Progenitor cell of endocrine pancreas (in vitro differentiated cells): ENCODE measurements around the gene GNAS. TPM values are rescaled to one million over a fixed set of nuclear protein-coding genes. Genes with fewer than 3 reads are reported as not detected.
A peak's percentile ranks its signal among the peaks of the same experiment; 100 is the strongest.
"Not testable (repeated sequence)": the region's sequence is repeated elsewhere in the genome, so short reads cannot be mapped to it uniquely, and the experiment has no call there.

Source experiments
- DNase-seq: peaks from one replicate; pipeline ENCODE4 v3.0.0; 2021; ENCODE audit warnings: low spot score; ENCODE audit not compliant: unreplicated experiment
- H3K27ac Mint-ChIP-seq: 2 replicates; pipeline ENCODE4 v1.8.0; 2021; ENCODE audit warnings: mild to moderate bottlenecking, moderate library complexity, mixed read lengths
- H3K27me3 Mint-ChIP-seq: 2 replicates; pipeline ENCODE4 v1.8.0; 2021; ENCODE audit warnings: mixed read lengths
- H3K36me3 Mint-ChIP-seq: 2 replicates; pipeline ENCODE4 v1.8.0; 2022; ENCODE audit warnings: mixed read lengths; ENCODE audit not compliant: insufficient read depth
- H3K4me1 Mint-ChIP-seq: 2 replicates; pipeline ENCODE4 v1.8.0; 2021; ENCODE audit warnings: low read depth, mixed read lengths
- H3K4me3 Mint-ChIP-seq: 2 replicates; pipeline ENCODE4 v1.8.0; 2021; ENCODE audit warnings: low read depth, mild to moderate bottlenecking, moderate library complexity, mixed read lengths
- H3K9me3 Mint-ChIP-seq: 2 replicates; pipeline ENCODE4 v1.8.0; 2021; ENCODE audit warnings: low read depth, mixed read lengths
- CTCF ChIP-seq: fragments of 200-600 bp; sonication (generic); IDR thresholded peaks from one replicate; pipeline ENCODE4 v1.5.0; 2021; ENCODE audit warnings: antibody characterized with exemption, mild to moderate bottlenecking; ENCODE audit not compliant: unreplicated experiment
- total RNA-seq: library from RNA; stranded (reverse); gene quantifications from 2 replicates; pipeline ENCODE4 v1.2.1, GENCODE V29; 2021

GNAS gene
- total RNA-seq, 1 donor from 2014 or later, result 1,570 TPM

- Mint-ChIP-seq H3K27ac (no peak overlapping the region), H3K9me3 (peaks cover 3% of the 10 kb centered on the region), H3K4me1 (peaks cover 5% of the 10 kb centered on the region), H3K36me3 (no peaks in the 10 kb centered on the region), H3K27me3 (peaks cover 2% of the 10 kb centered on the region), H3K4me3 (no peak overlapping the region)
- no peak for TF ChIP-seq CTCF
- DNase-seq, result no peak
Observed at GRCh38 chr20:58938541-58938940, 86.0 kb downstream of the GNAS start.

DNA sequence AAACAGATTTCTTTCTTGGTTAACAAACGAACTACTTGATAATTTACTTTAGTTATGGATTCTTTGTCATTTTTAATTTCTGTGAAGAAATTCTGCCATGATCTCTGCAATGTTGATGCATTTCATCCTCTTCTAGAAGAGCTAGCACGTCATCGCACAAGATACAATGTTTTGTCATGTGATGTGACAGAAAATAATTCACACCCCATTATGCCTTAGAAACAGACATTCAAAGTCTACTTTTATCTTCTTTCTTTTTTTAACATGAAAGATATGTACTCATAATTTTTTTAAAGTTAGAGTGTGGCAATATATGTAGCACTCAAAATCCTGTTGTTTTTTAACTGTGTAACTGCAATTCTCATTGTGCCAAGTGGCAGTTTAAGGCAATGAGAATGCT, 89.0 kb downstream of the GNAS start:
- H3K27me3 Mint-ChIP-seq, result peaks cover 2% of the 10 kb centered on the region
- no peak overlapping the region for H3K27ac Mint-ChIP-seq
- peaks cover 14% of the 10 kb centered on the region for H3K4me1 Mint-ChIP-seq
- DNase-seq, result no peak
- peaks cover 2% of the 10 kb centered on the region for H3K36me3 Mint-ChIP-seq
- H3K4me3 Mint-ChIP-seq, result no peak overlapping the region
- no peaks in the 10 kb centered on the region for H3K9me3 Mint-ChIP-seq
- no peak for TF ChIP-seq CTCF

GRCh38 chr20:58942549-58942948, 90.0 kb downstream of the GNAS start:
- TF ChIP-seq CTCF, result no peak
- Mint-ChIP-seq H3K27ac (no peak overlapping the region), H3K9me3 (no peaks in the 10 kb centered on the region), H3K36me3 (peaks cover 2% of the 10 kb centered on the region), H3K4me1 (peaks cover 14% of the 10 kb centered on the region), H3K27me3 (peaks cover 2% of the 10 kb centered on the region), H3K4me3 (no peak overlapping the region)
- DNase-seq, result no peak

GRCh38 chr20:58944610-58945009, 92.1 kb downstream of the GNAS start:
- no peaks in the 10 kb centered on the region for H3K9me3 Mint-ChIP-seq
- H3K27ac Mint-ChIP-seq, result peak overlapping the region; percentile 95
- TF ChIP-seq CTCF, result no peak
- H3K36me3 Mint-ChIP-seq, result peaks cover 2% of the 10 kb centered on the region
- peaks cover 4% of the 10 kb centered on the region for H3K27me3 Mint-ChIP-seq
- H3K4me1 Mint-ChIP-seq, result peaks cover 9% of the 10 kb centered on the region
- no peak for DNase-seq
- peak overlapping the region; percentile 11 for H3K4me3 Mint-ChIP-seq

- no peaks in the 10 kb centered on the region for H3K9me3 Mint-ChIP-seq
- H3K4me1 Mint-ChIP-seq, result peaks cover 9% of the 10 kb centered on the region
- DNase-seq, result no peak
- TF ChIP-seq CTCF, result no peak
- H3K4me3 Mint-ChIP-seq, result no peak overlapping the region
- H3K36me3 Mint-ChIP-seq, result peaks cover 2% of the 10 kb centered on the region
- H3K27me3 Mint-ChIP-seq, result peaks cover 4% of the 10 kb centered on the region
- H3K27ac Mint-ChIP-seq, result no peak overlapping the region
Observed at GRCh38 chr20:58945965-58946631, 93.6 kb downstream of the GNAS start.

- H3K27ac Mint-ChIP-seq, H3K4me1 Mint-ChIP-seq, H3K27me3 Mint-ChIP-seq, H3K4me3 Mint-ChIP-seq, H3K36me3 Mint-ChIP-seq, H3K9me3 Mint-ChIP-seq, DNase-seq: not testable (repeated sequence)
Observed at GRCh38 chr20:58947797-58948388, 95.4 kb downstream of the GNAS start.
